H1 (cell line): ENCODE measurements around the gene LRTM1. TPM values are rescaled to one million over a fixed set of nuclear protein-coding genes. Genes with fewer than 3 reads are reported as not detected.

ENCODE experiments used
- CHD7 ChIP-seq: fragments of 300-600 bp; sonication (generic); IDR thresholded peaks from 2 replicates; pipeline ENCODE4 v1.7.1; 2012; ENCODE audit warnings: low read length, moderate library complexity, mild to moderate bottlenecking, inconsistent platforms; ENCODE audit not compliant: insufficient replicate concordance
- CTCF ChIP-seq, 3 experiments: IDR thresholded peaks; 1 replicate in 2 of 3; 2 replicates in 1 of 3; pipeline versions ENCODE4 v1.5.1 to v1.6.1; 2011; ENCODE audit warnings: low read length in 3 of 3, mild to moderate bottlenecking in 3 of 3, inconsistent platforms in 2 of 3, low read depth in 1 of 3, moderate library complexity in 1 of 3; ENCODE audit not compliant: insufficient read depth in 1 of 3; ENCODE audit errors: control extremely low read depth in 1 of 3
- GTF2F1 ChIP-seq: IDR thresholded peaks from 2 replicates; pipeline ENCODE4 v1.6.1; 2012; ENCODE audit warnings: low read depth, low read length, improper control_type of control experiment, borderline replicate concordance
- KDM4A ChIP-seq: IDR thresholded peaks from one replicate; pipeline ENCODE4 v1.7.1; 2012; ENCODE audit warnings: low read depth, mild to moderate bottlenecking, moderate library complexity, low read length, inconsistent platforms; ENCODE audit not compliant: severe bottlenecking
- MAX ChIP-seq: IDR thresholded peaks from 2 replicates; pipeline ENCODE4 v1.6.1; 2012; ENCODE audit warnings: inconsistent platforms
- polyA plus RNA-seq, 7 experiments: library from polyadenylated mRNA; depleted of rRNA in 3 of 7; stranded (reverse) in 5 of 7; unstranded in 2 of 7; fragments of >200 nt in 5 of 7; fragments of 200-250 nt in 2 of 7; gene quantifications; 1 replicate in 5 of 7; 2 replicates in 1 of 7; 4 replicates in 1 of 7; pipeline versions ENCODE4 v1.2.1 to v1.2.3, GENCODE V29; 2011 to 2013; ENCODE audit warnings: missing spikeins in 2 of 7, mixed read lengths in 2 of 7
- total RNA-seq: library from RNA; stranded (reverse); fragmentation: NEBNext Ultra II Directional; extraction: Animal tissue kit (Norgen Biotek cat#: 25700); gene quantifications from 2 replicates; pipeline ENCODE4 v1.2.1, GENCODE V29; 2021

Gene LRTM1
- total and polyA plus RNA-seq, 2 of the 8 experiments (the other 6 are each of a cell fraction or from before 2014, with no cell fraction given): not detected

- TF ChIP-seq CTCF (IDR thresholded peaks at IDR 0.05; ENCODE audit: control extremely low read depth in 1 of 3, insufficient read depth in 1 of 3, low read depth in 1 of 3, low read length in 3 of 3) (no peak), CHD7 (no peak), KDM4A (no peak), GTF2F1 (no peak), MAX (no peak)
Measured at GRCh38 chr3:54875596-54876268, 52.1 kb downstream of the LRTM1 start (continued).
